Endometrium (tissue), 2 donors: Measurements from ENCODE around the gene GMFB.

Experiments
- FAIRE-seq: peaks from 2 replicates; lab custom pipeline; 2012; peaks lifted over from hg19 to GRCh38; lab: Jason Lieb, UNC
- donor health status: control.
- donor health status: control.

The GMFB gene

DNA sequence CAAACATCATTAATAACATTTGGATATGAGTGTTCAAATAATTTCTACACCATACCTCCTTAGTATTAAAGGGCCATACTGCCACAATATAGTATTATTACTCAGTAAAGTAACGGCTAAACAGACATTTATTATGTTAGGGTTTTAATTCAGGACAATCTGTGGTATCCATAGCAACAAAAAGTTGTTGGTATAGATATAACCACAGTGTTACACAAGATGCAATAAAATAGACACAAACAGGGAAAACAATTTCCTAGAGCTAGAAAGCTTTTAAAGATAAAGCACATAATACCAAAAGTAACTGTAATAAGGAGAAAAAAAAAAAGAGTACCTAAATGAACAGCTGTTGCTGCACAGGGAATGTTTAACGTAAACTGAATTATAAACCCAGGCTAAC, 63.7 kb downstream of the GMFB start:
- no peak for FAIRE-seq
